Measurements from ENCODE around the gene TREML1.

The TREML1 gene

GRCh38 chr6:41177695-41178094, 23.5 kb upstream of the TREML1 start:
- Histone ChIP-seq H3K27ac (ENCODE audit: low read depth, low read length) (no peak overlapping the region), H3F3A (ENCODE audit: control insufficient read depth, insufficient read depth) (no peaks in the 10 kb centered on the region), H3K36me3 (ENCODE audit: control insufficient read depth, low read length) (no peaks in the 10 kb centered on the region)

DNA sequence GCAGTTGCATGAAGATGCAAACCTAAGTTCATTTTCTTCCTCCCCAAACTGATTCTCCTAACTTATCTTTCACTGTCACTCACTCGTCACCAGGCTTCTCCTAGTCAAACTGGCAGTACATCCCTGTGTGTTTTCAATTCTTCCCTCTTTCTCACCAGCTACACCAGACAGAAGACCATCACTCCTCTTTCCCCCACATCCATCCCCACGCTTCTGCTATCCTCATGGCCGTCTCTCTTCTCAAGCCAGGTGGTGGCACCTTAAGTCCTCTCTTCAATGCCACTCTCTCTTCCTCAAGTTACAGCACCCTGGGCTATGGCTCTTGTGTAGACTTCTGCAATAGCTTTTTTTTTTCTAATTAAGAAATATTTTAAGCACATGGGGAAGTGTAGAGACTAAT, 23.1 kb upstream of the TREML1 start:
- H3K79me2 ChIP-seq (ENCODE audit: control insufficient read depth, low read length): no peaks in the 10 kb centered on the region
- no peak overlapping the region for H3K4me2 ChIP-seq (ENCODE audit: low read length)
- no peaks in the 10 kb centered on the region for H3K9me3 ChIP-seq (ENCODE audit: control insufficient read depth, insufficient read depth, low read length)
- H3K27me3 ChIP-seq (ENCODE audit: control insufficient read depth, low read length): 0 out of 2 replicates have a peak, but pooled peaks cover 3% of the 10 kb centered on the region
- H3K4me1 ChIP-seq (ENCODE audit: control insufficient read depth, low read length): peaks cover 3% of the 10 kb centered on the region
- no peaks in the 10 kb centered on the region for H4K20me1 ChIP-seq (ENCODE audit: control insufficient read depth, insufficient read depth, low read depth, low read length)
- H3K9me2 ChIP-seq (replicated peaks; ENCODE audit: control insufficient read depth, low read length): no peaks in the 10 kb centered on the region
- no peak overlapping the region for H3K27ac ChIP-seq (ENCODE audit: low read depth, low read length)
- no peaks in the 10 kb centered on the region for H3F3A ChIP-seq (ENCODE audit: control insufficient read depth, insufficient read depth)
- no peak overlapping the region for H3K4me3 ChIP-seq (ENCODE audit: low read length)
- TF ChIP-seq EZH2phosphoT487 (IDR thresholded peaks at IDR 0.05; ENCODE audit: borderline replicate concordance, low read length): no peak
- no peak for TF ChIP-seq CTCF (IDR thresholded peaks at IDR 0.05; ENCODE audit: low read depth, low read length, poor library complexity, severe bottlenecking)
- no peaks in the 10 kb centered on the region for H3K36me3 ChIP-seq (ENCODE audit: control insufficient read depth, low read length)

More at GRCh38 chr6:41177695-41178094, 23.5 kb upstream of the TREML1 start:
- Histone ChIP-seq H3K9me2 (replicated peaks; ENCODE audit: control insufficient read depth, low read length) (no peaks in the 10 kb centered on the region), H3K9me3 (ENCODE audit: control insufficient read depth, insufficient read depth, low read length) (no peaks in the 10 kb centered on the region), H3K4me3 (ENCODE audit: low read length) (no peak overlapping the region), H3K27me3 (ENCODE audit: control insufficient read depth, low read length) (0 out of 2 replicates have a peak, but pooled peaks cover 3% of the 10 kb centered on the region), H3K4me1 (ENCODE audit: control insufficient read depth, low read length) (peaks cover 7% of the 10 kb centered on the region), H4K20me1 (ENCODE audit: control insufficient read depth, insufficient read depth, low read depth, low read length) (no peaks in the 10 kb centered on the region), H3K4me2 (ENCODE audit: low read length) (no peak overlapping the region), H3K79me2 (ENCODE audit: control insufficient read depth, low read length) (no peaks in the 10 kb centered on the region)
- TF ChIP-seq CTCF (IDR thresholded peaks at IDR 0.05; ENCODE audit: low read depth, low read length, poor library complexity, severe bottlenecking) (no peak), EZH2phosphoT487 (IDR thresholded peaks at IDR 0.05; ENCODE audit: borderline replicate concordance, low read length) (no peak)

DNA sequence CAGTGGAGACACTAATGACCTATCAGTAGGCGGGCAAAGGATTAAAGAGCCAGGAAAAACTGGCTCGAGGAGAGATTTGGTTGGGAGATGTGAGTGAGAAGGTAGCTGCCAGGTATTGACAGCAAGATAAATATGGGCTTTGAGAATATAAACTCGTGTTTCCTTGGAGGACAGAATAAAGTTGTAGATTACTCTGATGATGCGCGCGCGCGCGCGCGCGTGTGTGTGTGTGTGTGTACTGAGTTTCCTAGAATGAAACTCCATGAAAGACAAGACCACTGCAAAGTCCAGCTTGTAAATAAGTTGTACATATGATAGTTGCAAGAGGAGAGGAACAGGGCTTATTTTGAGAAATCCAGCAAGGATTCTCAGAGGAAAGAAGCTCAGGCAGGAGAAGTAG, 22.0 kb upstream of the TREML1 start:
- Histone ChIP-seq H4K20me1 (ENCODE audit: control insufficient read depth, insufficient read depth, low read depth, low read length) (no peaks in the 10 kb centered on the region), H3K9me2 (replicated peaks; ENCODE audit: control insufficient read depth, low read length) (no peaks in the 10 kb centered on the region), H3K4me1 (ENCODE audit: control insufficient read depth, low read length) (no peaks in the 10 kb centered on the region), H3F3A (ENCODE audit: control insufficient read depth, insufficient read depth) (no peaks in the 10 kb centered on the region), H3K4me2 (ENCODE audit: low read length) (no peak overlapping the region), H3K79me2 (ENCODE audit: control insufficient read depth, low read length) (no peaks in the 10 kb centered on the region), H3K9me3 (ENCODE audit: control insufficient read depth, insufficient read depth, low read length) (no peaks in the 10 kb centered on the region), H3K36me3 (ENCODE audit: control insufficient read depth, low read length) (no peaks in the 10 kb centered on the region), H3K27me3 (ENCODE audit: control insufficient read depth, low read length) (0 out of 2 replicates have a peak, but pooled peaks cover 3% of the 10 kb centered on the region), H3K4me3 (ENCODE audit: low read length) (no peak overlapping the region), H3K27ac (ENCODE audit: low read depth, low read length) (no peak overlapping the region)
- TF ChIP-seq EZH2phosphoT487 (IDR thresholded peaks at IDR 0.05; ENCODE audit: borderline replicate concordance, low read length) (no peak), CTCF (IDR thresholded peaks at IDR 0.05; ENCODE audit: low read depth, low read length, poor library complexity, severe bottlenecking) (no peak)
